Islet precursor cell (in vitro differentiated cells): ENCODE data around the gene MCM6.
"Not testable (repeated sequence)": the region's sequence is repeated elsewhere in the genome, so short reads cannot be mapped to it uniquely, and the experiment has no call there.

Experiments
- DNase-seq: peaks from one replicate; pipeline ENCODE4 v3.0.0-alpha.2; 2018

MCM6 gene

DNA sequence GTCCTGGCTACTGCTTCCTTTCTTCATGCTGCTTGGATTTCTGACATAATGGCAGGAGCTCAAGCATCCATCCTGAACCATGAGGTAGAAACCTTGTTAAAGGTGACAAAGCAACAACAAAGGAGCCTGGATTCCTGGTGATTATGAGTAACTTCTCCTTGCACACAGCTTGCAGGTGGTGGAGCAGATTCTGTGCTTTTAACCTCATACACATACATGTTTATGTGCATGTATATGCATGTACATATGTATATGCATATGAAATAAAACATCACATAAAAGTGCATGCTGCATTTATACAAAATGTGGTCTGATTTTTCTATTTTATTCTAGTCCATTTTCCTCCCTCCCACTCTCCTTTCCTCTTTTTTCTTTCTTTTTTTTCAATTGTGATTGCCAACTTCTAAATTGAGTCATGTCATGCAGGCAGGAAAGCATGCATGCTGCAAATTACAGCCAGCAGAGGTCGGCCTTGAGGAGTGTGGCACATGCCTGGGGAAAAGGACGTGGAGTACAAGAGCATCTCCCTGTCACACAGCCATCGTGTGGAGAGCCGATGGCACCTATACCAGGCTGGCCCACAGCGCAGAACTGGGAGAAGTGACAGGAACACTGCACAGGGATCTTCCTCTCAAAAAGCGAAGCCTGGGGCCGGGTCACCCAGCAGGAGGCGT is 57.2 kb downstream of the MCM6 start:
- DNase-seq: peak; percentile 71

DNA sequence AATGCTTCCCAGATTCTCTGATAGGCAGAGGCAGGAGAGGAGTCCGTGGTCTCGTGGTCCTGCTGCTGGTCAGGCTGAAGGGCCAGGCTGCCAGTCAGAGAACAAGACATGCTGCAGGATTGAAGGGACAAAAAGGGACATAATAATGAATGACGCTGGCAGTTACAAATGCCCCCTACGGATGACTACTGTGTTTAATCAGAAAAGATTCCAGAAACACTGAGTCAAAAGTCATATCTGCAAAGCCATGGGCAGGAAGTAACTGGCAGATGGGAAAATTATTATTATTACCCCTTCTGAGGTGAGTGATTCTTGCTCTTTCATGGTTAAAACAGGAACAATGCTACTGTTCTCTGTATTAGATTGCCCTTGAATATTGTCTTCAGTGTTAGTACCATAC is 58.3 kb downstream of the MCM6 start:
- peak; percentile 37 for DNase-seq

DNA sequence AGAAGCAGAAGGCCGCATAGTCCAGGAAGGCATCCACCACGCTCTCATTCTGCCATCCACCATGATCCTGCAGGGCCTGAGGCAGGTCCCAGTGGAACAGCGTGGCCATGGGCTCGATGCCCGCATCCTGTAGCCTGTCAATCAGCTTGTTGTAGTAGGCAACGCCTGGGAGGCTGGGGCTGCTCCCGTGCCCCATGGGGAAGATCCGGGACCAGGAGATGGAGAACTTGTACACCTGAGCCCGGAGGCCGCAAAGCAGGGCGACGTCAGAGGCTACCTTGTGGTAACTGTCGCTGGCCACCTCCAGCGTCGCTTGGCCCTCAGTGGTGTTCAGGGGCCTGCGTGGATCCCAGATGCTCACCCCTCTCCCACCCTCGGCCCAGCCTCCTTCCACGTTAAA is 58.8 kb downstream of the MCM6 start:
- no peak for DNase-seq

DNA sequence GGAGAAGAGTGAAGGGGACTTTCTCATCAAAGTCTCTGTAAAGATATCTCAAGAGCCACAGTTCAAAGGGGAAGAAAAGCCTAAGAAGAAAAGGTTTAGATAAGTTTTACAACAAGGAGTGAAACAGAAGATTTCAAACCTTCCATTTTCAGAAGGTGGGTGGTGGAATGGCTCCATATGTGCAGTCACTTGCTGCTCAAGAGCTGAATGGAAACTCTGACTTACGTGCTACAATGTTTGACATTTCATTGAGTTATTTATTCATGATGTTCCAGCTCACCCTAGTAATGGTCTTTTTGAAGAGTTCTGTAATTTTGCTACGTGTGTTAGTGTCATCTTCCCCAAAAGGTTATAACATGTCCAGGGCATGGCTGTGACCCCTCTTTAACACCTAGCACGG is 61.0 kb downstream of the MCM6 start:
- DNase-seq: no peak

DNA sequence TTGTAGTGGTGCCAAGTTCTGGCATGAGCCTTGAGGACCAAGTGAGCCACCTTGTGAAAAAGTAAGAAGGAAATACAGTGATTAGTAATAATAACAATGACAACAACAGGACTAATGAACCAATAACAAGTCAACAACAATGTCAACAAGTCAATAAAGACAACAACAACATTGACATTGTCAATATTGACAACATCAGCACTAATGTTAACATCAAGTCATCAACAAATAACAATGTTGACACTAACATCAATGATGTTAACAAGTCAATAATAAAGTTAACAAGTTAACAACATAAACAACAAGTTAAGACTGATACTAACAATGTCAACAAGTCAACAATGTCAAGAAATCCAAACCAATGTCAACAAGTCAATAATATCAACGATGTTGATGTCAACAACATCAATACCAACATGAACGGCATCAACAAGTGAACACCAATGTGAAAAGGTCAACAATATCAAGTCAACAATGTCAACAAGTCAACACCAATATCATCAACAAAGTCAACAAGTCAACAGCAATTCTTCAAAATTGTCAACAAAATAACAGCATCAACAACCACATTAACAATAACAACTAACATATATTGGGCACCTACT is 63.2 kb downstream of the MCM6 start:
- no peak for DNase-seq

DNA sequence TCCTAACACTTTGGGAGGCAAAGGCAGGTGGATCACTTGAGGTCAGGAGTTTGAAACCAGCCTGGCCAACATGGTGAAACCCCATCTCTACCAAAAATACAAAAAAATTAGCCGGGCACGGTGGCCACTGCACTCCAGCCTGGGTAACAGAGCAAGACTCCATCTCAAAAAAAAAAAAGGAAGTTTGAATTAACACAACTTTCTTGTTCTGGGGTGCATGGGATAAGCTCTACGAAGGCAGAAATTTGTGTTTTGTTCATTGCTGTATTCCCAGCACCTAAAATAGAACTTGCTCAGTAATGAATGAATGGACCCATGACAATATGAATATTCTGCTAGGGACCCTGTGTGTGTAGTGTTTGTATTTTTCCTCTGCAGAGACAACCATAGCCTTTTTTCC is 68.4 kb downstream of the MCM6 start:
- DNase-seq: not testable (repeated sequence)

DNA sequence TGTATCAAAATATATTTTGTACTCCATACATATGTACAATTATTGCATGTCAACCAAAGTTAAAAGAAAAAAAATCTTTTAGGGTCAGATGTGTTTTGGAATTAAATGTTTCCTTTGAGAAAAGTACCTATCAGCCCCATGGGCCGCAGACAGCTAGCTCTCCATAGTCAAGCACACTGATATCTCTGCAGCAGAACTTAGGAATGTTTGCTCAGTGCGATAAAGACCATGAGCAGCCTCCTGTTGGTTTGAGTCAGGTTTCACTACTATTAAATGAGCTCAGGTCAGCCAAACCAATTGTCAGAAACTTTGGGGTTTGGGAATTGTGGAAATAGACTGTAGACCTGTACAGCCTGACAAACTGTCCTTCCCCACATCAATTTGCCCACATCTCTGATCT is 73.0 kb downstream of the MCM6 start:
- no peak for DNase-seq

DNA sequence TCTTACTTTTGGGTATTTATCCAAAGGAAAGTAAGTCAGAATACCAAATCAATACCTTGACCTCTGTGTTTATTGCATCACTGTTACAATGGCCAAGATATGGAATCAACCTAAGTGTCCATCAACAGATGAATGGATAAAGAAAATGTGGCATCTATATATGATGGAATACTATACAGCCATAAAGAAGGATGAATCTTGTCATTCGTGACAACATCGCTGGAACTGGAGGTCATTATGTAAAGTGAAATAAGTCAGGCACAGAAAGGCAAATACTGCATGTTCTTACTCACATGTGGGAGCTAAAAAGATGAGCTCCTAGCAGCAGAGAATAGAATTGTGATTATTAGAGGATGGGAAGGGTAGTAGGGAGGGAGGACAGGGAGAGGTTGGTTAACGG is 73.9 kb downstream of the MCM6 start:
- DNase-seq: no peak

DNA sequence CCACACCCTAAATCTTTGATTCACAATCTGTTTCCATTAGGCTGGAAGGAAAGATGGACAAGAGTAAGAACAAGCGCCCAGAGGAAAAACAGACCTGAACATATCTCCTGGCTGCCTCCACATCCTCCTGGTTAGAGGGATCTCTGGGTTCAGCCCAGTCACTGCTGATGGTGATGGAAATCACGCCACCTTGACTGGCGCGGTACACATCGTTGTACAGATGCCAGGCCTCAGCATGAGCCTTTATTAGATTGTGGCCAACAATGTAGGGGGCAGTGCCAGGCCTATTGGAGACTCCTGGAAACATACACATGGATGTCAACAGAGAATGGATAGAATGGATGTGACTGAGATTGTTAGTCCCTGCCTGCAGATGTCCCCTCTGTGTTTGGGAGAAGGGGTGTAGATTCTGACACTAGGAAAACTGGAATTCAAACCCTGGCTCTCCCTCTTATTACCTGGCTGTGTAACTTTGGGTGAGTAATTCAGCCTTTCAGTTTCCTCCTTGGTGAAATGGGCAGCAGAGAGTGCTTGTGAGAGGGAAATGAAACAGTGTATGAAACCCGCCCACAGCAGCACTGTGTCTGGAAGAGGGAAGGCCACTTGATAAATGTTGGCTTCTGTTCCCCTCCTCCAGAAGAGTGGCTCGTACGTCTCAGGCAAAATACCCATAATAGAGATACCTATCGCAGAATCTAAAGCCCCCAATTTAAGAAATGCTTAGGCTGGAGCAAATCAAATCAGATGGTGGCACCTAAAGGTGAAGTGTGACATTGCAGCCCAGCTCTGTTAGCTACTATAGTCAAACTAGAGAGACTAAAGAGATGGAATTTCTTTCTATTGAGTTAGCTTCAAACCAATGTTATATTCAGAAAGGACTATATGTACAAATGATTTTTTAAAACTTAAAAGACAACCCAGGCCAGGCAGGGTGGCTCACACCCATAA is 75.5 kb downstream of the MCM6 start:
- no peak for DNase-seq

DNA sequence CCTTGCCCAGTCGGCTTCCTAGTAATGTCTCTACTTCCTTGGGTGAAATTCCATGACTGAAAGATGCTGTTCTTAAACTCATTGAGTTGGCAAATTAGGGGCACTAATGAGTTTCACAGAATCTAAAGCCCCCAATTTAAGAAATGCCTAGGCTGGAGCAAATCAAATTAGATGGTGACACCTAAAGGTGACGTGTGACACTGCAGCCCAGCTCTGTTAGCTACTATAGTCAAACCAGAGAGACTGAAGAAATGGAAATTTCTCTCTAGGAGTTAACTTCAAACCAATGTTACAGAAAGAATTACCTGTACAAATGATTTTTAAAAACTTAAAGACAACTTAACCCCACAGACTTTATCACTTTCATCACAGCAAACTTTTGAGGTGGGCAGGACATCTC is 76.5 kb downstream of the MCM6 start:
- DNase-seq: no peak

DNA sequence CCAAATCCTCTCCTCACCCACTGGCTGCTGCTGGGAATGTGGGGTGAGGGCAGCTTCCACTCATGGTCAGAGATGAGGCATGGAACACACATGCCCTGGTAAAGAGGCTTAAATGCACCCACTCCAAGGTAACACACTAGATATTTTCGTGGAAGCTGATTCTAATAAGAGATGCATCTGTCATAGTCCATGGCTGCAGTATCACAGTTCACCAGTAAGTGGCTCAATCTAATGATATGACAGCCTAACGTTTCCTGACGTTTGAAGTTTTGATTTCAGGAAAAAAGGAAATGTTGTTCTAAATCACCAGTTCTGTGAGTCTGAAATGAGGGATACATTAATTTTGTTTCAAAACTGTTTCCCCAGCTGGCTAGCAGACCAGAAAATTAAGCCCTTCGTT is 77.5 kb downstream of the MCM6 start:
- DNase-seq: no peak

DNA sequence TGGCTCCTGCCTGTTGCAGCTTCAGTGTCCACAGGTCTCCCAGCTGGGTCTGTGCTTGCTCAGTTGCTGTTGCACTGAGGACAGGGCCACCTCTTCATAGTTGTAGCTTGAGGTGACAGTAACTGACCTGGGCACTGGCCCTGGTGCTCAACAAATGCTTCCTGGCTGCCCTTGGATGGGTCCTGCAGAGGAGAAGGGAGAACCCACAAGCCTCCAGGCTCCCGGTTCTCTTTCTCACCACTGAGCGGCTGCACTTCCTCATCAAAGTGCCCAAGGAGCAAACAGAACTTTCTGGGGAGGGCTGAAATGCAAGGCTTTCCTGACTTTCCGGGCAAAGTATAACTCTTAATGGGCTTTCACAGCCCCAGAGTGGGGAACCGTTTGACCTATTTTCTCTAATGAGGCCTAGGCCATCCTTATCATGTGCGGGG is 78.0 kb downstream of the MCM6 start:
- no peak for DNase-seq

DNA sequence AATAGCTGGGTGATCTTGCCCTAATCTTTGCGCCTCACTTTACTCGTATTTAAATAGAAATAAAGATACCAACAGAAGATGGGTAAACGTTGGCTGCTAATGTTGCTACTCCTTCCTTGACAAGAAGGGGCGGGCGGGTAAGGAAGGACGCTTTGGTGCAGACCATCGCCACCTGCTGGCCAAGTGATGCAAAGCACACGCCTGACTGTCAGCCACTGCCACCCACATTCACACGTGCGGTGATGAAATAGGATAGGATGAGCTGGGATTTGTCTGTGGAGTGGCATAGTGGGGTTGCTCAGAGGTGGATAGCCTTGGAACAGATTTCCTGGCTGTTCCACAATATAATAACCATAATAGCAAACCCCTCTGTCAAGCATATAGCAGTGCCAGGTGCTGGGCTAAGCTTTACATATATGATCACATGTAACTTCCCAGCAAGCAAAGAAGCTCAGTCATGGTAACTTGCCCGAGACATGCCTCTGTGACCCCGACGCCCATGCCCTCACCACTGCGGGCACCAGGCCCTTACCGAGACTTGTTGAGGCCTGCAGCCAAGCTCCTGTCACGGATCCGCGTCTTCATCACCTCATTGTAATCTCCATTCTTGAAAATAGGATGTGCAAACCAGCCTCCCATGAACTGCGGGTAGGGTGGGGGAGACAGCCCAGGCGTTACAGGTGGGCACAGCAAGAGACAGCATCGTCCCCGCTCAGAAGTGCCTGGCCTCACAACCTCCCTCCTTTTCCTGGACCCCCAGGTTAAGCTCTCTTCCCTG is 78.6 kb downstream of the MCM6 start:
- DNase-seq: peak; percentile 86

DNA sequence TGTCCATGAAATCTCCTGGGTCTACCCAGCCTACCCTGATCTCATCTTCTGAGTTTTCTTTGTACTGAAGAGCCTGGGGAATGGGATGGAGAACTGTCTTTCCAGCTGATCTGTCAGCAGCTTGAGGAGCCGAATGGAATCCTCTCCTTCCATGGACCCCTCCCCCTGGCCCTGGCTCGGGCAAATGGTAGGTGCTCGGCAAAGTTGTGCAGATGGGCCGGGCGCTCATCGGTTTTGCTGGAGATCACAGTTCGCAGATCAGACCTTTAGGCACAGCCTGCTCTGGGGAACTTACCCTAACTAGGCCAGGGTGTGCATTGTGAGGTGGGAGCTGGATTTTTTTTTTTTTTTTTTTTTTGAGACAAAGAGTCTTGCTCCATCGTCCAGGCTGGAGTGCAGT is 79.6 kb downstream of the MCM6 start:
- no peak for DNase-seq

DNA sequence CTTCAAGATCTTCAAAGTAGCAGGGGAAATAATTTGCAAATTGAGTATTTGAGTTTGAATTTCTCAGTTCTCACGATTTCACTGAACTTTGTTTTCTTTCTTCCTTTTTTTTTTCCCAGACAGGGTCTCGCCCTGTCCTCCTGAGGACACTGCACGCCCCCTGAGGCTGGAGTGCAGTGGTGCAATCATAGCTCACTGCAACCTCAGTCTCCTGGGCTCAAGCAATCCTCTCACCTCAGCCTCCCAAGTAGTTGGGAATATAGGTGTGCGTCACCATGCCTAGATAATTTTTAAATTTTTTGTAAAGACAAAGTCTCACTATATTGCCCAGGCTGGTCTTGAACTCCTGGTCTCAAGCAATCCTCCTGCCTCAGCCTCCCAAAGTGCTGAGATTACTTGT is 80.6 kb downstream of the MCM6 start:
- not testable (repeated sequence) for DNase-seq

DNA sequence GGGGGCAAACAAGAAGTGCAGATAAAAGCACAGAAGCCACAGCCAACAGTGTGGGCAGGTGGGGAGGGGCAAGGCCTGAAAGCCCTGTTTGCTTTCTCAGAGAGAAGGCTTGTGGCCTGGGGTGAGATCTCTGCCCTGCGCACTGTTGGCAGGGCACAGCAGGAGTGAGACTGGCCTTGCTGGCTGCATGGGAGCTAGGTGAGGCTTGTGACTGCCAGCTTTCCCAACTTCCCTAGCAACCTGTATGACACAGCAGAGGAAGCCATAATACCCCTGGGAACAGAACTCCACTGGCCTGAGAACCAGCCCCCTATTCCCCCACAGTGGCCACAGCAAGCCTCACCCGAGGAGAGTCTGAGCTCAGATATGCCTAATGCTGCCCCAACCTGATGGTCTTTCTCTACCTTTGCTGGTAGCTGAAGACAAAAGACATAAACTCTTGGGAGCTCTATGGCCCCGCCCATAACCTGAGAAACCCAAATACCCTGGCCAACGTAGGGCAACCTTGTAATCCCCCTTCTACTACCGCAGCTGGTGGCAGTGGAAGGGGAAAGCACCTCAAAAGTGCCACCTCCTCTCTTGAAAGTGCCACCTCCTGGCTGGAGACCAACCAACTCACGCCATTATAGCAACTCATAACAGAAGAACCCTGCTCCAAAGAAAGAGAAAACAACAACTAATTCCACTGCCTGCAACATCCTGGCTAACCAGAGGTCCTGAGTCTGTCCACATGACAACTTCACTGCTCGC is 83.7 kb downstream of the MCM6 start:
- DNase-seq: no peak

DNA sequence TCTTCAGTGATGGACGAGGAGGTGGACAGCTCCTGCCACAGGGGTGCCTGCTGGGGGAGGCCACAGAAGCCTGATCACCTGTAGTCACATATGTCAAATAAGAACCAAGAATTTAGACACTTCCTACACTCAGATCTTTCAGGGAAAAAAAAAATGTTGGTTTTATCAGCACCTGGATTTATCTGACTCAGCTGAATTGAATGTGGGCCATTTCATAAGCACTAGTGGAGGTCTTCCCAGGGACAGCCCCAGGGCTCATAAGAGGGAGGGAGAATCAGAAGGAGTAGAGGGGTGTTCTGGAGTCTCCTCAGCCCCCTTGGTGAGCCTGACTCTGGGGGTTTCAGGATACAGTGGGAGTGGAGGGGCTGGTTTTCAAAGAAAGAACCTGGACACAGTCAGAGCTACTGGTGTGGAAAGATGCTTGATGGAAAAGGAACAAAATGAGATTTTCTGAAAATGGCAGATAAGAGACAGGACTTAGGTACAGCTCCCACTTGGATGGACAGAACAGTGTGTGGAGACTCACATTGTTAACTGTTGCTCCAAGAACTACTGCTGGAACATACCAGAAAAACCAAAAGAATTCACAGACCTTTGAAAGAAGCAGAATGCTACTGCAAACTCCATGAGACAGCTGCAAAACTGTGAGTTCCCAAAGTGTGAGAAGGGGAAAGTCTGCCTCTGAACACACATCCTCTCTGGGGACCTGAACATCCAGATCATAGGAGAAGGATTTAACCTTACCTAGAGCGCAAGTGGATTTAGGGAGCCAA is 84.6 kb downstream of the MCM6 start:
- DNase-seq: no peak

DNA sequence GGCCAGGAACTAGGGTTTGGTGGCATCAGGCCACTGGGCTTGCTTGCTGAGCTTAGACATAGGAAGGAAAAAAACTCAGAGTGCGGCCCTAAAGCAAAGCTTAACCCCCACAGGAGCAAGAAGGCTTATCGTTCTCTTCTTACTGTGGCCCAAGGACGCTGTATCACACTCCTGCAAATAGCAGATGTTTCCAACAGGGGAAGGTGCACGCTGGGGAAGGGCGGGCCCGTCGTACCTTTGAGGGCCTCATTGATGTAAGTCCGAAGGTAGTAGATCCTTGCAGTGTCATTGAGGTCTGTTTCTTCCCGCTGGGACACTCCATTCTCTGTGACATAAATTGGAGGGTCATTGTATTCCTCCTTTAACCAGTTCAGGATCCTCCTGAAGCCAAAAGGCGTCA is 85.8 kb downstream of the MCM6 start:
- DNase-seq: no peak
